Measurements from ENCODE around the gene MFSD1. TPM values are rescaled to one million over a fixed set of nuclear protein-coding genes. Genes with fewer than 3 reads are reported as not detected.

The MFSD1 gene
- polyA plus RNA-seq, 2 of the 4 experiments (the other 2 are of a cell fraction) = 41.5 to 53.2 TPM

DNA sequence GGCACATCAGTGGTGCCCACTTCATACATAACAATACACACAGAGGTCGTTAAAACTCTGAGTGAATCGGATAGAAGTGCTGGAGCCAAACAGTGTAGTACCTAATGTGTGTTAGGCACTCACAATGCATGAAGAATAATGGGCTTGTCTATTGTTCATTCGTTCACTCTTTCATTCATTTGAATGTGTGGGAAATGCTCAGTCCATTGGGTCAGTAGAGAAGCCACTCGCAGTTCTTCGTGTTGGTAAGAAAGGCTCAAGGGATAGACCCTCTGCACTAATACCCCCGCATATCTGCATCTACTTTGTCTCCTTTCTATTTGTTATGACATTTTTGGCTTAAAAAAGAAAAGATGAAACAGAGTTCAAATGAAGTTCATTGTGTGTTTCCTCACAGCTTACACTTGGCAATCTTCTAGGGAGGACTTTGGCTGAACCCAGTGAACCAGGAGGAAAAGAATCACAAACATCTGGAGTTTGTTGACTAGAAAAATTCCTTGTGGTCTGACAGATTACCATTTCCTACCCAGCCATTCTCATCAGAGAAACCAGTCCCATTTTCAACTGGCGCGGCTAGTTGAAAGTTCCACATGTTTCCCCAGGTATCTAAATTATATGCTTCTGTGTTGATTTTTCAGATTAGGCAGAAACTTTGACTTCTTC is 32.8 kb upstream of the MFSD1 start:
- FAIRE-seq = no peak

DNA sequence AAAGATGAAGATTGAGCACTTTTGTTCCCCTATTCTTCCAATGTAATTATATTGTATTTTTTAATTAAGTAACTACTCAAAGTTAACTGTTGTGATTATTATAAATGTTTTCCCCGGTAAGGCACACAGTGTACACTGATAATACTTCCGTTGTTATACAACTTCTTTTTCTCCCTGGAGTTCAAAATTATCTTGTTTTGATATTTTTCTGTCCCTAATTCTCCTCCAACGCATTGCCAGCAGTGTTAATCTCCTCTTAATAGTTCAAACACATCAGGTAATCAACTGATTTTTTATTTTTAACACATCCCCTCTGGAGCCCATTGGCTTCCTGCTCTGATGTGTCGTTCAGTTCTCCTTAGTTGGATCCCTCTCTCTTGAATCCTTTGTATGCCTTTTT is 32.3 kb upstream of the MFSD1 start:
- WGBS (ENCODE audit: missing lambda C conversion rate) = 68% methylated on average over 4 of the region's 4 CpGs
- DNase-seq (ENCODE audit: low read depth in 1 of 2, low spot score in 1 of 2) (no peak), FAIRE-seq (no peak), ATAC-seq (no peak)
- Histone ChIP-seq H3K9me3 (no peaks in the 10 kb centered on the region), H3K27ac (peak overlapping the region; percentile 67 to 89), H3K4me1 (peaks cover 83% of the 10 kb centered on the region), H3K4me3 (no peak overlapping the region), H3K4me2 (peak overlapping the region; percentile 60)
- ChIA-PET POLR2A (no interaction called here), CTCF (interaction anchor here (0.8 to 1.4 kb wide), 2 partner anchors 20 to 22 kb away, joined by 3 to 8 read pairs; no protein-coding TSS in a partner anchor)
- TF ChIP-seq, protein P1, sequence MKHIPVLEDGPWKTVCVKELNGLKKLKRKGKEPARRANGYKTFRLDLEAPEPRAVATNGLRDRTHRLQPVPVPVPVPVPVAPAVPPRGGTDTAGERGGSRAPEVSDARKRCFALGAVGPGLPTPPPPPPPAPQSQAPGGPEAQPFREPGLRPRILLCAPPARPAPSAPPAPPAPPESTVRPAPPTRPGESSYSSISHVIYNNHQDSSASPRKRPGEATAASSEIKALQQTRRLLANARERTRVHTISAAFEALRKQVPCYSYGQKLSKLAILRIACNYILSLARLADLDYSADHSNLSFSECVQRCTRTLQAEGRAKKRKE (CRISPR knock-in tag; IDR thresholded peaks at IDR 0.05; ENCODE audit: low read depth) = no peak
- TF ChIP-seq POLR2AphosphoS2 (conservative IDR thresholded peaks at IDR 0.05; ENCODE audit: low read length) (no peak), CBX8 (IDR thresholded peaks at IDR 0.05) (no peak), NR3C1 (IDR thresholded peaks at IDR 0.05) (no peak), ZNF302 (CRISPR knock-in tag; IDR thresholded peaks at IDR 0.05) (no peak), JUN (IDR thresholded peaks at IDR 0.05) (no peak), TP53 (CRISPR knock-in tag; IDR thresholded peaks at IDR 0.05) (no peak), RNF2 (IDR thresholded peaks at IDR 0.05; ENCODE audit: borderline replicate concordance, low read depth) (no peak), CEBPB (IDR thresholded peaks at IDR 0.05) (no peak), HOXB5 (CRISPR knock-in tag; IDR thresholded peaks at IDR 0.05) (no peak), ZSCAN20 (CRISPR knock-in tag; IDR thresholded peaks at IDR 0.05) (no peak), HOXA7 (CRISPR knock-in tag; IDR thresholded peaks at IDR 0.05) (no peak), MAZ (IDR thresholded peaks at IDR 0.05; ENCODE audit: borderline replicate concordance, low read depth, low read length) (no peak), KDM1A (IDR thresholded peaks at IDR 0.05; ENCODE audit: low read depth) (no peak)
- TF ChIP-seq, protein P2, sequence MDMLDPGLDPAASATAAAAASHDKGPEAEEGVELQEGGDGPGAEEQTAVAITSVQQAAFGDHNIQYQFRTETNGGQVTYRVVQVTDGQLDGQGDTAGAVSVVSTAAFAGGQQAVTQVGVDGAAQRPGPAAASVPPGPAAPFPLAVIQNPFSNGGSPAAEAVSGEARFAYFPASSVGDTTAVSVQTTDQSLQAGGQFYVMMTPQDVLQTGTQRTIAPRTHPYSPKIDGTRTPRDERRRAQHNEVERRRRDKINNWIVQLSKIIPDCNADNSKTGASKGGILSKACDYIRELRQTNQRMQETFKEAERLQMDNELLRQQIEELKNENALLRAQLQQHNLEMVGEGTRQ (IDR thresholded peaks at IDR 0.05) = no peak
- TF ChIP-seq, protein P3, sequence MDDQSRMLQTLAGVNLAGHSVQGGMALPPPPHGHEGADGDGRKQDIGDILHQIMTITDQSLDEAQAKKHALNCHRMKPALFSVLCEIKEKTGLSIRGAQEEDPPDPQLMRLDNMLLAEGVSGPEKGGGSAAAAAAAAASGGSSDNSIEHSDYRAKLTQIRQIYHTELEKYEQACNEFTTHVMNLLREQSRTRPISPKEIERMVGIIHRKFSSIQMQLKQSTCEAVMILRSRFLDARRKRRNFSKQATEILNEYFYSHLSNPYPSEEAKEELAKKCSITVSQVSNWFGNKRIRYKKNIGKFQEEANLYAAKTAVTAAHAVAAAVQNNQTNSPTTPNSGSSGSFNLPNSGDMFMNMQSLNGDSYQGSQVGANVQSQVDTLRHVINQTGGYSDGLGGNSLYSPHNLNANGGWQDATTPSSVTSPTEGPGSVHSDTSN (IDR thresholded peaks at IDR 0.05) = no peak
- TF ChIP-seq, protein P4, sequence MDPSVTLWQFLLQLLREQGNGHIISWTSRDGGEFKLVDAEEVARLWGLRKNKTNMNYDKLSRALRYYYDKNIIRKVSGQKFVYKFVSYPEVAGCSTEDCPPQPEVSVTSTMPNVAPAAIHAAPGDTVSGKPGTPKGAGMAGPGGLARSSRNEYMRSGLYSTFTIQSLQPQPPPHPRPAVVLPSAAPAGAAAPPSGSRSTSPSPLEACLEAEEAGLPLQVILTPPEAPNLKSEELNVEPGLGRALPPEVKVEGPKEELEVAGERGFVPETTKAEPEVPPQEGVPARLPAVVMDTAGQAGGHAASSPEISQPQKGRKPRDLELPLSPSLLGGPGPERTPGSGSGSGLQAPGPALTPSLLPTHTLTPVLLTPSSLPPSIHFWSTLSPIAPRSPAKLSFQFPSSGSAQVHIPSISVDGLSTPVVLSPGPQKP (IDR thresholded peaks at IDR 0.05; ENCODE audit: low read depth, low read length) = no peak
- TF ChIP-seq, protein P5, sequence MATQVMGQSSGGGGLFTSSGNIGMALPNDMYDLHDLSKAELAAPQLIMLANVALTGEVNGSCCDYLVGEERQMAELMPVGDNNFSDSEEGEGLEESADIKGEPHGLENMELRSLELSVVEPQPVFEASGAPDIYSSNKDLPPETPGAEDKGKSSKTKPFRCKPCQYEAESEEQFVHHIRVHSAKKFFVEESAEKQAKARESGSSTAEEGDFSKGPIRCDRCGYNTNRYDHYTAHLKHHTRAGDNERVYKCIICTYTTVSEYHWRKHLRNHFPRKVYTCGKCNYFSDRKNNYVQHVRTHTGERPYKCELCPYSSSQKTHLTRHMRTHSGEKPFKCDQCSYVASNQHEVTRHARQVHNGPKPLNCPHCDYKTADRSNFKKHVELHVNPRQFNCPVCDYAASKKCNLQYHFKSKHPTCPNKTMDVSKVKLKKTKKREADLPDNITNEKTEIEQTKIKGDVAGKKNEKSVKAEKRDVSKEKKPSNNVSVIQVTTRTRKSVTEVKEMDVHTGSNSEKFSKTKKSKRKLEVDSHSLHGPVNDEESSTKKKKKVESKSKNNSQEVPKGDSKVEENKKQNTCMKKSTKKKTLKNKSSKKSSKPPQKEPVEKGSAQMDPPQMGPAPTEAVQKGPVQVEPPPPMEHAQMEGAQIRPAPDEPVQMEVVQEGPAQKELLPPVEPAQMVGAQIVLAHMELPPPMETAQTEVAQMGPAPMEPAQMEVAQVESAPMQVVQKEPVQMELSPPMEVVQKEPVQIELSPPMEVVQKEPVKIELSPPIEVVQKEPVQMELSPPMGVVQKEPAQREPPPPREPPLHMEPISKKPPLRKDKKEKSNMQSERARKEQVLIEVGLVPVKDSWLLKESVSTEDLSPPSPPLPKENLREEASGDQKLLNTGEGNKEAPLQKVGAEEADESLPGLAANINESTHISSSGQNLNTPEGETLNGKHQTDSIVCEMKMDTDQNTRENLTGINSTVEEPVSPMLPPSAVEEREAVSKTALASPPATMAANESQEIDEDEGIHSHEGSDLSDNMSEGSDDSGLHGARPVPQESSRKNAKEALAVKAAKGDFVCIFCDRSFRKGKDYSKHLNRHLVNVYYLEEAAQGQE (IDR thresholded peaks at IDR 0.05) = no peak

More for the DNA sequence above, 32.8 kb upstream of the MFSD1 start:
- H3K27ac ChIP-seq = peak overlapping the region; percentile 75 to 89
- DNase-seq (ENCODE audit: low read depth in 1 of 2, low spot score in 1 of 2) (peak in 1 of 2 experiments; percentile 85), ATAC-seq (peak; percentile 71 to 75)
- H3K4me1 ChIP-seq = peaks cover 79% of the 10 kb centered on the region
- no peak overlapping the region for H3K4me3 ChIP-seq
- TF ChIP-seq FOSB (CRISPR knock-in tag; IDR thresholded peaks at IDR 0.05) = no peak
- TF ChIP-seq GATA3 (IDR thresholded peaks at IDR 0.05; ENCODE audit: borderline replicate concordance) = peak; percentile 75
- TF ChIP-seq, protein P6, sequence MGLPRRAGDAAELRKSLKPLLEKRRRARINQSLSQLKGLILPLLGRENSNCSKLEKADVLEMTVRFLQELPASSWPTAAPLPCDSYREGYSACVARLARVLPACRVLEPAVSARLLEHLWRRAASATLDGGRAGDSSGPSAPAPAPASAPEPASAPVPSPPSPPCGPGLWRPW (IDR thresholded peaks at IDR 0.05) = no peak
- TF ChIP-seq SREBF2 (IDR thresholded peaks at IDR 0.05) = no peak
- TF ChIP-seq JUNB (IDR thresholded peaks at IDR 0.05) = peak; percentile 63
- TF ChIP-seq, protein P7, sequence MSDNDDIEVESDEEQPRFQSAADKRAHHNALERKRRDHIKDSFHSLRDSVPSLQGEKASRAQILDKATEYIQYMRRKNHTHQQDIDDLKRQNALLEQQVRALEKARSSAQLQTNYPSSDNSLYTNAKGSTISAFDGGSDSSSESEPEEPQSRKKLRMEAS (IDR thresholded peaks at IDR 0.05) = 0 out of 2 replicates have a peak, but pooled peaks have one; percentile 24
- 0 out of 2 replicates have a peak, but pooled peaks have one; percentile 38 for TF ChIP-seq HEYL (CRISPR knock-in tag; IDR thresholded peaks at IDR 0.05)
- TF ChIP-seq JUN (IDR thresholded peaks at IDR 0.05) = peak; percentile 35 to 60; a peak in 2 of 5 replicates
- TF ChIP-seq CEBPB (IDR thresholded peaks at IDR 0.05) = peak in 1 of 2 experiments; percentile 81; a peak in 1 of 4 replicates
- no peak for TF ChIP-seq HOXB5 (CRISPR knock-in tag; IDR thresholded peaks at IDR 0.05)
- TF ChIP-seq ESRRA (IDR thresholded peaks at IDR 0.05; ENCODE audit: borderline replicate concordance, low read length) = no peak
- TF ChIP-seq CBX8 (IDR thresholded peaks at IDR 0.05) = no peak
- TF ChIP-seq CHD4 (IDR thresholded peaks at IDR 0.05; ENCODE audit: borderline replicate concordance) = no peak
- peak; percentile 96 for TF ChIP-seq RARB (CRISPR knock-in tag; IDR thresholded peaks at IDR 0.05)
- TF ChIP-seq, protein P2 (IDR thresholded peaks at IDR 0.05) = no peak
- TF ChIP-seq KDM1A (IDR thresholded peaks at IDR 0.05; ENCODE audit: low read depth) = no peak
- no peak for TF ChIP-seq HOXB13 (CRISPR knock-in tag; IDR thresholded peaks at IDR 0.05; ENCODE audit: low read depth)
- no peak for TF ChIP-seq PHF8 (IDR thresholded peaks at IDR 0.05; ENCODE audit: borderline replicate concordance, low read depth)
- TF ChIP-seq HDAC2 (IDR thresholded peaks at IDR 0.05) = no peak
- peak; percentile 58 to 77; a peak in 3 of 5 replicates for TF ChIP-seq EP300 (IDR thresholded peaks at IDR 0.05)
- no peak for TF ChIP-seq FOSL2 (IDR thresholded peaks at IDR 0.05)
- TF ChIP-seq FOSL2 (CRISPR knock-in tag; IDR thresholded peaks at IDR 0.05) = 0 out of 2 replicates have a peak, but pooled peaks have one; percentile 21
- no peak for TF ChIP-seq NR3C1 (IDR thresholded peaks at IDR 0.05)
- no peak for TF ChIP-seq RFX5 (IDR thresholded peaks at IDR 0.05)
- 40% methylated on average over 8 of the region's 8 CpGs for WGBS (ENCODE audit: missing lambda C conversion rate)
- no peaks in the 10 kb centered on the region for H3K9me3 ChIP-seq
- H3K4me2 ChIP-seq = peak overlapping the region; percentile 60
- CTCF ChIA-PET = interaction anchor here (1.0 to 5.1 kb wide), 4 partner anchors 21 to 42 kb away, joined by 3 to 30 read pairs (median 6); no protein-coding TSS in a partner anchor
- POLR2A ChIA-PET = no interaction called here

All from A549 (cell line).